Naive B cell (primary cell): ENCODE measurements around the gene LAG3. TPM values are rescaled to one million over a fixed set of nuclear protein-coding genes. Genes with fewer than 3 reads are reported as not detected.
A peak's percentile ranks its signal among the peaks of the same experiment; 100 is the strongest.

Experiments used
- ATAC-seq, 2 donors: fragments of 150-1000 bp; cut with Tn5 transposase; 2 replicates each; pipeline ENCODE4 v1.10.0; 2021; ENCODE audit warnings: low read depth in 2 of 2, mild to moderate bottlenecking in 2 of 2, moderate library complexity in 2 of 2
- DNase-seq: peaks from one replicate; pipeline ENCODE4 v3.0.0; 2022
- H3K27ac Mint-ChIP-seq, 6 donors: one replicate each; pipeline ENCODE4 v1.8.0; 2020 to 2022; ENCODE audit warnings: mild to moderate bottlenecking in 6 of 6, mixed read lengths in 6 of 6, moderate library complexity in 5 of 6, inconsistent platforms in 2 of 6
- H3K27me3 Mint-ChIP-seq, 3 donors: one replicate each; pipeline ENCODE4 v1.8.0; 2021 to 2022; ENCODE audit warnings: mixed read lengths in 3 of 3, mild to moderate bottlenecking in 1 of 3
- H3K36me3 Mint-ChIP-seq, 2 donors: one replicate each; pipeline ENCODE4 v1.8.0; 2020 to 2022; ENCODE audit warnings: mixed read lengths in 2 of 2, inconsistent platforms in 1 of 2, mild to moderate bottlenecking in 1 of 2
- H3K4me1 Mint-ChIP-seq, 3 donors: one replicate each; pipeline ENCODE4 v1.8.0; 2020 to 2022; ENCODE audit warnings: mixed read lengths in 3 of 3, inconsistent platforms in 1 of 3, mild to moderate bottlenecking in 1 of 3, moderate library complexity in 1 of 3
- H3K4me3 Mint-ChIP-seq, 8 donors: one replicate each; pipeline ENCODE4 v1.8.0; 2020 to 2022; ENCODE audit warnings: mild to moderate bottlenecking in 8 of 8, mixed read lengths in 8 of 8, moderate library complexity in 8 of 8, inconsistent platforms in 2 of 8
- H3K9me3 Mint-ChIP-seq, 7 donors: one replicate each; pipeline ENCODE4 v1.8.0; 2020 to 2022; ENCODE audit warnings: mixed read lengths in 7 of 7, mild to moderate bottlenecking in 5 of 7, inconsistent platforms in 2 of 7, moderate library complexity in 1 of 7
- polyA plus RNA-seq, 6 donors: library from polyadenylated mRNA; unstranded; fragments of 300-500 nt; fragmentation: Illumina TruSeq; gene quantifications; one replicate each; pipeline ENCODE4 v1.2.3, GENCODE V29; 2021; ENCODE audit warnings: low read depth in 6 of 6

LAG3 gene
- polyA plus RNA-seq, 6 donors from 2014 or later, result 0.16 to 0.17 TPM; not detected in 4

- ATAC-seq (peak; percentile 93), DNase-seq (peak; percentile 83)
- no peaks in the 10 kb centered on the region for H3K9me3 Mint-ChIP-seq
- peak overlapping the region; percentile 54 to 95 (median 86) for H3K4me3 Mint-ChIP-seq
- H3K27ac Mint-ChIP-seq, result peak overlapping the region in 4 of 6 donors; percentile 5 to 96 (median 88)
- peaks cover 38 to 59% (median 57%) of the 10 kb centered on the region in 3 donors for H3K27me3 Mint-ChIP-seq
- H3K36me3 Mint-ChIP-seq, result peaks cover 0 to 8% of the 10 kb centered on the region in 2 donors
- peaks cover 20 to 22% (median 21%) of the 10 kb centered on the region in 3 donors for H3K4me1 Mint-ChIP-seq
Measured at GRCh38 chr12:6778574-6779550, 6.5 kb downstream of the LAG3 start.

GRCh38 chr12:6779708-6780432, 7.5 kb downstream of the LAG3 start:
- DNase-seq (no peak), ATAC-seq (no peak)
- H3K4me1 Mint-ChIP-seq, result peaks cover 14 to 17% (median 16%) of the 10 kb centered on the region in 3 donors
- H3K9me3 Mint-ChIP-seq, result no peaks in the 10 kb centered on the region
- H3K27ac Mint-ChIP-seq, result peak overlapping the region in 2 of 6 donors; percentile 50 to 90
- H3K27me3 Mint-ChIP-seq, result peaks cover 30 to 52% (median 49%) of the 10 kb centered on the region in 3 donors
- peaks cover 0 to 6% of the 10 kb centered on the region in 2 donors for H3K36me3 Mint-ChIP-seq
- H3K4me3 Mint-ChIP-seq, result peak overlapping the region in 5 of 8 donors; percentile 9 to 87 (median 57)

GRCh38 chr12:6780573-6780972, 8.3 kb downstream of the LAG3 start:
- H3K4me1 Mint-ChIP-seq, result peaks cover 13 to 14% (median 13%) of the 10 kb centered on the region in 3 donors
- peaks cover 23 to 45% (median 42%) of the 10 kb centered on the region in 3 donors for H3K27me3 Mint-ChIP-seq
- no peaks in the 10 kb centered on the region for H3K9me3 Mint-ChIP-seq
- no peak for ATAC-seq
- no peak overlapping the region for H3K27ac Mint-ChIP-seq
- H3K36me3 Mint-ChIP-seq, result no peaks in the 10 kb centered on the region
- H3K4me3 Mint-ChIP-seq, result no peak overlapping the region
- DNase-seq, result no peak

GRCh38 chr12:6782119-6782518, 9.8 kb downstream of the LAG3 start:
- Mint-ChIP-seq H3K36me3 (no peaks in the 10 kb centered on the region), H3K4me3 (no peak overlapping the region), H3K4me1 (peaks cover 13% of the 10 kb centered on the region in 3 donors), H3K27me3 (peaks cover 15 to 37% (median 27%) of the 10 kb centered on the region in 3 donors), H3K27ac (no peak overlapping the region), H3K9me3 (no peaks in the 10 kb centered on the region)
- ATAC-seq (no peak), DNase-seq (no peak)

- H3K36me3 Mint-ChIP-seq, result no peaks in the 10 kb centered on the region
- H3K4me1 Mint-ChIP-seq, result peaks cover 11 to 12% (median 12%) of the 10 kb centered on the region in 3 donors
- H3K9me3 Mint-ChIP-seq, result no peaks in the 10 kb centered on the region
- no peak overlapping the region for H3K4me3 Mint-ChIP-seq
- H3K27ac Mint-ChIP-seq, result no peak overlapping the region
- ATAC-seq, result no peak
- H3K27me3 Mint-ChIP-seq, result peaks cover 9 to 28% (median 18%) of the 10 kb centered on the region in 3 donors
- DNase-seq, result no peak
Measured at GRCh38 chr12:6782850-6783566, 10.7 kb downstream of the LAG3 start.

- Mint-ChIP-seq H3K36me3 (no peaks in the 10 kb centered on the region), H3K27me3 (peaks cover 8 to 27% (median 18%) of the 10 kb centered on the region in 3 donors), H3K4me1 (peaks cover 3 to 4% (median 3%) of the 10 kb centered on the region in 3 donors), H3K9me3 (no peaks in the 10 kb centered on the region), H3K27ac (no peak overlapping the region), H3K4me3 (no peak overlapping the region)
- no peak for ATAC-seq
- no peak for DNase-seq
Measured at GRCh38 chr12:6783828-6784227, 11.5 kb downstream of the LAG3 start.

- H3K36me3 Mint-ChIP-seq, result no peaks in the 10 kb centered on the region
- no peak overlapping the region for H3K4me3 Mint-ChIP-seq
- H3K4me1 Mint-ChIP-seq, result no peaks in the 10 kb centered on the region
- no peaks in the 10 kb centered on the region for H3K9me3 Mint-ChIP-seq
- no peak for DNase-seq
- H3K27me3 Mint-ChIP-seq, result peaks cover 9 to 30% (median 20%) of the 10 kb centered on the region in 3 donors
- ATAC-seq, result no peak
- H3K27ac Mint-ChIP-seq, result peak overlapping the region in 1 of 6 donors; percentile 35
Measured at GRCh38 chr12:6784296-6784695, 12.0 kb downstream of the LAG3 start.

- no peaks in the 10 kb centered on the region for H3K4me1 Mint-ChIP-seq
- no peak overlapping the region for H3K4me3 Mint-ChIP-seq
- no peaks in the 10 kb centered on the region for H3K9me3 Mint-ChIP-seq
- DNase-seq (no peak), ATAC-seq (no peak)
- H3K36me3 Mint-ChIP-seq, result no peaks in the 10 kb centered on the region
- peaks cover 11 to 35% (median 24%) of the 10 kb centered on the region in 3 donors for H3K27me3 Mint-ChIP-seq
- peak overlapping the region in 1 of 6 donors; percentile 35 for H3K27ac Mint-ChIP-seq
Measured at GRCh38 chr12:6784761-6785160, 12.4 kb downstream of the LAG3 start.

- Mint-ChIP-seq H3K4me1 (no peaks in the 10 kb centered on the region), H3K4me3 (no peak overlapping the region), H3K36me3 (no peaks in the 10 kb centered on the region), H3K27ac (peak overlapping the region in 1 of 6 donors; percentile 39), H3K9me3 (no peaks in the 10 kb centered on the region), H3K27me3 (peaks cover 13 to 38% (median 29%) of the 10 kb centered on the region in 3 donors)
- ATAC-seq (no peak), DNase-seq (no peak)
Measured at GRCh38 chr12:6786416-6787094, 14.2 kb downstream of the LAG3 start.

- no peak overlapping the region for H3K27ac Mint-ChIP-seq
- peaks cover 14 to 44% (median 34%) of the 10 kb centered on the region in 3 donors for H3K27me3 Mint-ChIP-seq
- H3K36me3 Mint-ChIP-seq, result no peaks in the 10 kb centered on the region
- ATAC-seq, result no peak
- H3K4me3 Mint-ChIP-seq, result no peak overlapping the region
- peaks cover 6 to 7% (median 7%) of the 10 kb centered on the region in 3 donors for H3K4me1 Mint-ChIP-seq
- peaks cover 0 to 3% (median 0%) of the 10 kb centered on the region in 7 donors for H3K9me3 Mint-ChIP-seq
- DNase-seq, result no peak
Measured at GRCh38 chr12:6787309-6787708, 15.0 kb downstream of the LAG3 start.

GRCh38 chr12:6788972-6789924, 16.9 kb downstream of the LAG3 start, which contains the start of gene CD4:
Gene CD4 (plus strand): TSS chr12:6789528. CDS start chr12:6800139, 10,611 bp downstream.
- Mint-ChIP-seq H3K4me1 (peaks cover 18 to 22% (median 21%) of the 10 kb centered on the region in 3 donors), H3K4me3 (peak within 1 kb of the TSS in 1 of 8 donors; percentile 3), H3K9me3 (peaks cover 0 to 3% (median 0%) of the 10 kb centered on the region in 7 donors), H3K27me3 (peaks cover 24 to 46% (median 41%) of the 10 kb centered on the region in 3 donors), H3K27ac (peak within 1 kb of the TSS in 1 of 6 donors; percentile 74), H3K36me3 (no peaks in the 10 kb centered on the region)
- ATAC-seq (no peak), DNase-seq (no peak)
